Esophagus squamous epithelium (tissue), 5 donors: Measurements from ENCODE around the gene KCNK10. TPM values are rescaled to one million over a fixed set of nuclear protein-coding genes. Genes with fewer than 3 reads are reported as not detected.
A peak's percentile ranks its signal among the peaks of the same experiment; 100 is the strongest.

Source experiments
- DNase-seq: peaks from one replicate; lab custom pipeline; 2025; lab: John Stamatoyannopoulos, UW
- H3K27ac ChIP-seq, 4 donors: fragments of 200-600 bp; sonication (generic); one replicate each; pipeline ENCODE4 v1.5.1; 2016 to 2019; ENCODE audit warnings: mild to moderate bottlenecking in 1 of 4
- H3K27me3 ChIP-seq, 4 donors: fragments of 200-600 bp; sonication (generic); 1 replicate in 3 of 4; 2 replicates in 1 of 4; pipeline versions ENCODE4 v1.5.1 to v1.6.0; 2017 to 2021; ENCODE audit warnings: antibody characterized with exemption in 1 of 4
- H3K36me3 ChIP-seq, 3 donors: fragments of 200-600 bp; sonication (generic); one replicate each; pipeline ENCODE4 v1.5.1; 2016 to 2019
- H3K4me1 ChIP-seq, 3 donors: fragments of 200-600 bp; sonication (generic); one replicate each; pipeline ENCODE4 v1.5.1; 2017 to 2019
- H3K4me3 ChIP-seq, 4 donors: fragments of 200-600 bp; sonication (generic); 1 replicate in 3 of 4; 2 replicates in 1 of 4; pipeline ENCODE4 v1.5.1; 2016 to 2019; ENCODE audit warnings: mild to moderate bottlenecking in 2 of 4, moderate library complexity in 1 of 4
- H3K9me3 ChIP-seq, 3 donors: fragments of 200-600 bp; sonication (generic); one replicate each; pipeline ENCODE4 v1.5.1; 2016 to 2019
- POLR2A ChIP-seq, 4 donors: fragments of 450-650 bp; IDR thresholded peaks; one replicate each; pipeline ENCODE4 v1.6.1; 2017; ENCODE audit warnings: antibody characterized with exemption in 4 of 4, mild to moderate bottlenecking in 4 of 4, moderate library complexity in 3 of 4
- WGBS, 2 donors: methylation state at CpG; one replicate each; pipeline ENCODE4 v1.1.5; 2018; 5-methylcytosine and 5-hydroxymethylcytosine counted together
- intact Hi-C: fragments of 100-400 bp; cut with DNase I; formaldehyde crosslinking; loops from one replicate; pipeline ENCODE4 v1.15.0; 2022
- total RNA-seq, 4 donors: library from RNA; depleted of rRNA; stranded (reverse); fragments of >200 nt; gene quantifications; one replicate each; pipeline ENCODE4 v1.1.0, GENCODE V29; 2016
- TF ChIP-seq, protein P1 (sequence below), 6 experiments: fragments of 450-650 bp in 4 of 6; fragments of 200-600 bp in 2 of 6; sonication (generic) in 2 of 6; IDR thresholded peaks; one replicate each; pipeline ENCODE4 v1.5.1; 2016 to 2019; ENCODE audit warnings: antibody characterized with exemption in 6 of 6, mild to moderate bottlenecking in 4 of 6, moderate library complexity in 4 of 6
- donor health status: DM: yes; HTN: yes; CAD: no.

Gene KCNK10
- total RNA-seq, 4 donors from 2014 or later: 0.57 to 4.7 (median 1.5) TPM

DNA sequence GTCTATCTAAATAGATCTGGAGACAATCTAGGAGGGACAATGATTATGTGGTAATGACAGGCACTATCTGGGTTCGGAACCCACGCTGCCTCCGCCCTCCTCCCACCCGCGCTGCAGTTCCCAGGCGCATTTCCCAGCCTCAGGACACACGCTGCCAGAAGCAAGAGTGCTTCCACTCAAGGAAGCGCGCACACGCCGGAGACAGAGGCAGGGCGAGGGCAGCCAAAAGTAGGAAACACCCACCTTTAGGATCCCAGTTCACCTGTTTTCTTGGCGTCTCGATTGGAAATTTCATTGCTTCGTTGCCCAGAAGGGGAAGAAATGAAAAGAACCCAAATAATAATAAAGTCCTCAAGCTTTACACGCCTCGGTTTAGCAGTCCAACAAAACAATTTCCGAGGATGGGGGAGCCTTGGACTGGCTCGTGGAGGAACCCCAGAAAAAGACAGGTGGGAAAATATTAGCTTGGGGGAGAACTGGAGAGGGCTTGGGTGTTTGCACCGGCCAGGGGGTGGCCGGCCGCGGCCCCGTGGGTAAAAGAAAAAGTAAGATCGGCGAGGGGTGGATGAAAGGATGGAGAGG lies 474 bp downstream of the KCNK10 start:
- Histone ChIP-seq H3K27ac (no peak overlapping the region), H3K4me1 (peaks cover 4 to 46% (median 12%) of the 10 kb centered on the region in 3 donors), H3K36me3 (no peaks in the 10 kb centered on the region), H3K4me3 (peak overlapping the region; percentile 33 to 63 (median 42)), H3K27me3 (peaks cover 0 to 100% (median 19%) of the 10 kb centered on the region in 4 donors), H3K9me3 (no peaks in the 10 kb centered on the region)
- TF ChIP-seq, protein P1, sequence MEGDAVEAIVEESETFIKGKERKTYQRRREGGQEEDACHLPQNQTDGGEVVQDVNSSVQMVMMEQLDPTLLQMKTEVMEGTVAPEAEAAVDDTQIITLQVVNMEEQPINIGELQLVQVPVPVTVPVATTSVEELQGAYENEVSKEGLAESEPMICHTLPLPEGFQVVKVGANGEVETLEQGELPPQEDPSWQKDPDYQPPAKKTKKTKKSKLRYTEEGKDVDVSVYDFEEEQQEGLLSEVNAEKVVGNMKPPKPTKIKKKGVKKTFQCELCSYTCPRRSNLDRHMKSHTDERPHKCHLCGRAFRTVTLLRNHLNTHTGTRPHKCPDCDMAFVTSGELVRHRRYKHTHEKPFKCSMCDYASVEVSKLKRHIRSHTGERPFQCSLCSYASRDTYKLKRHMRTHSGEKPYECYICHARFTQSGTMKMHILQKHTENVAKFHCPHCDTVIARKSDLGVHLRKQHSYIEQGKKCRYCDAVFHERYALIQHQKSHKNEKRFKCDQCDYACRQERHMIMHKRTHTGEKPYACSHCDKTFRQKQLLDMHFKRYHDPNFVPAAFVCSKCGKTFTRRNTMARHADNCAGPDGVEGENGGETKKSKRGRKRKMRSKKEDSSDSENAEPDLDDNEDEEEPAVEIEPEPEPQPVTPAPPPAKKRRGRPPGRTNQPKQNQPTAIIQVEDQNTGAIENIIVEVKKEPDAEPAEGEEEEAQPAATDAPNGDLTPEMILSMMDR (IDR thresholded peaks at IDR 0.05): no peak
- no peak for TF ChIP-seq POLR2A (IDR thresholded peaks at IDR 0.05)
- 1 to 7% methylated on average over 15 to 19 of the region's 26 CpGs for WGBS, 2 donors
- no peak for DNase-seq
- intact Hi-C loops: no loop called here

DNA sequence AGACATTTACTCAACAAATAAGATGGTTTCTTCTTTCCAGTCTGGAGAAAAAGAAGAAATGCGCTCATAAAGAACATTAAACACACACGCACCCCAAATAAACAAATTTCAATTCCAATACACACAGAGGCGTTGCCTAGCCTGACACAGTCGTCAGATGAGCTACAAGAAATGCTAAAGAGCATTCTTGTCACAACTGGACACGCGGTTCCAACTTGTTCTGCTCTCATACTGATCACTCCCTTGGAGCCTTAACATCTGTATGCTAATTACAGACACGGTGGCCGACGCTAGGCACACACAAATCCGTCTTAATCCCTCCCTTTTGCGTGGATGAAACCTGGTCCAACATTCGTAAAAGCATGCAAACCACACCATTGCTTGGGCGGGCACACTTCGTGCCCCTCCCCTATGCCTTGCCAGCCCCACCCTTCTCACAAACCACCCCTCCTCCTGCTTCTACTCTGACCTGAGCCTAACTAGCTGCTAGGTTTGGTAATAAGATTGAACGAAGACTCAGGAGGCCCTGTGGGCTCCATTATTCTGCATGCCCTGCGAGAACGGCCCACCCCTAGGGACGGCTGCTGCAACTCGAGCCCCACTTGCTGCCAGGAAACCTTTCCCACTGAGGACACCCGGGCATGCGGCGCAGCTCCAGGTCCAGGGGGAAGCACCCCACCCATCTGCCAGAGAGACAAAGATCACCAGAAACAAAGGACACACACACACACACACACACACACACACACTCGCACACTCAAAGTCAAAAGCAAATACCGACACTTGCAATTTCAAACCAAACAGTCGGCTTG lies 1.2 kb downstream of the KCNK10 start:
- Histone ChIP-seq H3K9me3 (no peaks in the 10 kb centered on the region), H3K27me3 (peaks cover 0 to 100% (median 19%) of the 10 kb centered on the region in 4 donors), H3K27ac (no peak overlapping the region), H3K4me3 (peak overlapping the region in 3 of 4 donors; percentile 33 to 63 (median 49)), H3K4me1 (peaks cover 4 to 41% (median 12%) of the 10 kb centered on the region in 3 donors), H3K36me3 (no peaks in the 10 kb centered on the region)
- intact Hi-C loops: no loop called here
- WGBS, 2 donors: 12 to 18% methylated on average over 17 to 21 of the region's 25 CpGs
- no peak for DNase-seq
- no peak for TF ChIP-seq POLR2A (IDR thresholded peaks at IDR 0.05)
- TF ChIP-seq, protein P1 (IDR thresholded peaks at IDR 0.05): no peak

DNA sequence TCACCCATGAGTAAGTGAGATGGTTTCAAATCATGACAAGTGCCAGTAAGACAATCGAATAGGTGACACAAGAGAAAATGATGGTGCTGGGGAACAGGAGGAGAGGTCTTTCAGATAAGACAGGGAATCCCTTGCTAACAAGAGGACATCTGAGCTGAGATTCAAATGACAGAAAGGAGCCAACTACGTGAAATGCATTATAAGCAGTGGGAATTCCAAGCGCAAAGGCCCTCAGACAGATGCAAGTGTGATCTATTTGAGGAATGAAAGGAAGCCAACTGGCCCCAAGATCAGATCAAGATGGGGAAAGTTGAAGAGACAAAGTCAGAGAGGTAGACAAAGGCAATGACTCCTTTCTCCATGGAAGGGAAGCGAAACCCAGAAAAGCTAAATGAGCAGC lies 4.7 kb downstream of the KCNK10 start:
- TF ChIP-seq, protein P1 (IDR thresholded peaks at IDR 0.05): no peak
- peaks cover 0 to 87% (median 3%) of the 10 kb centered on the region in 4 donors for H3K27me3 ChIP-seq
- intact Hi-C loops: no loop called here
- no peaks in the 10 kb centered on the region for H3K9me3 ChIP-seq
- DNase-seq: no peak
- H3K4me1 ChIP-seq: peaks cover 0 to 22% (median 7%) of the 10 kb centered on the region in 3 donors
- no peak overlapping the region for H3K27ac ChIP-seq
- no peaks in the 10 kb centered on the region for H3K36me3 ChIP-seq
- 77 to 83% methylated on average over 4 of the region's 4 CpGs for WGBS, 2 donors
- no peak overlapping the region for H3K4me3 ChIP-seq

DNA sequence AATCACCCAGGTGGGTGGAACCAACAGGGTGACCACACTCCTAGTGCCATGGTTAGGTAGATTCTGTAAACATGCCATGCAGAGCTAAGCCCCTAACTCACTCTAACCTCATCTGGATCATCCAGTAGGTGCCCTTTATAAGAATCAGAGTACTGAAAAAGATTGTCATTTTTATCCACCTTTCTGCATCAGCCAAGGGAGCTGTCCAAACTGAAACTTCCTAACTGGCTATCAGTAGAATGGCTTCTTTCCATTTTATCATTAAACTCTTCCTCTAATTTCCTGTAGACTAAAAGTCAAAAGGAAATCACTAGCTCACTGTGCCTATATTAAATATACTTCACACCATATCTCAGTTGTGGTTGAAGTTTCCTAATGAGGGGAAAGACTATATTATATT lies 6.5 kb downstream of the KCNK10 start:
- intact Hi-C loops: no loop called here

More for the DNA sequence above, 6.5 kb downstream of the KCNK10 start:
- Histone ChIP-seq H3K36me3 (no peaks in the 10 kb centered on the region), H3K27me3 (peaks cover 0 to 77% (median 2%) of the 10 kb centered on the region in 4 donors), H3K27ac (no peak overlapping the region), H3K9me3 (no peaks in the 10 kb centered on the region), H3K4me3 (no peak overlapping the region), H3K4me1 (peaks cover 0 to 3% (median 0%) of the 10 kb centered on the region in 3 donors)
- DNase-seq: no peak
- no peak for TF ChIP-seq POLR2A (IDR thresholded peaks at IDR 0.05)
- TF ChIP-seq, protein P1 (IDR thresholded peaks at IDR 0.05): no peak
